ENCODE measurements around the gene SMIM27.

DNA sequence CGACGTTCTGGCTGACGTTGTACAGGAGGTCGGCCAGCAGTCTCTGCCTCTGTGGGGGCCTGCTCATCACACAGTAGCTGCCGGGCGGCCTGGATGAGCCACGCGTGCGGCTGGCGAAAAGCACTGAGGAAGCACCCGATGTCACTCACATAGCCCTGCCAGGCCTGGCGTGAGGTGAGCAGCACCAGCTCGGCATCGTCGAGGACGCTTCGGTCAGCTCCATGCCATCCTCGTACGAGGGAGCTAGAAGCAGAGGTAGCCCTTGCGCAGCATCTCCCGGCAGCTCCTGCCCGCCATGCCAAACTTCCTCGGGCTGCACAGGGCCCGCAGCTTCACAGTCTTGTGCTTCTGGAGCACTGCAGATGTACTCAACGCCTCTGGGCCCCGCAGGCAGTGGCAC is 14.6 kb downstream of the SMIM27 start:
- no peak for TF ChIP-seq POLR2AphosphoS5 (IDR thresholded peaks at IDR 0.05; ENCODE audit: borderline replicate concordance, low read depth, low read length)
- TF ChIP-seq EZH2 (IDR thresholded peaks at IDR 0.05) = no peak
- TF ChIP-seq FOXP2 (optimal IDR thresholded peaks at IDR 0.05; ENCODE audit: control extremely low read depth, extremely low read length, insufficient read depth) = no peak

Data from SK-N-MC (cell line).